Kidney glomerular epithelial cell (primary cell): ENCODE data around the gene ASRGL1.

ENCODE experiments used
- DNase-seq: peaks from one replicate; lab custom pipeline; 2025; lab: John Stamatoyannopoulos, UW

The ASRGL1 gene

DNA sequence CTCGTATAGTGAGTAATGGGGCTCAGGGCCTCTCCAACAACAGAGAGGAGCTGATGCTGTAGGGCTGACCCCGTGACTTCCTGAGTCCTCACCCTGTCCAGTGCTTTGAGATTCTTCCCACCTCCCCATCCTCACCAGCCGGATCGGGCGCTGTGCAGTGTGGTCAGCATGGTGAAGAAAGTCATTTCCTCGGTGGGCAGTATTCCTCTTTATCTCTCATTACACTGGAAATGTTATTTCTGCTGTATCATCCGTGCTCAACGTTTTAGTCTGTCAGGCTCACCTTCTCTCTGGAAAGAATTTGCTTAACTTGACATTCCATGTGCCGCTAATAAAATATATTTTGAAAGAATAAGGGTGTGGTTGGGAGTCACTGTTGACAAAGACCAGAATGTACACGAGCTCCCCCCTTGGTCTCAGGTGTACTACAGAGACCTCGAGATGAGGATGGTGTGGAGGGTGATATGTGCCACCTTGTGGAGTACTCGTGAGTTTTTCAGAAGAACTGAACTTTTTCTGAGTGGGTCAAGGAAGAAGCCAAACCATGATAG, 55.9 kb downstream of the ASRGL1 start:
- no peak for DNase-seq

DNA sequence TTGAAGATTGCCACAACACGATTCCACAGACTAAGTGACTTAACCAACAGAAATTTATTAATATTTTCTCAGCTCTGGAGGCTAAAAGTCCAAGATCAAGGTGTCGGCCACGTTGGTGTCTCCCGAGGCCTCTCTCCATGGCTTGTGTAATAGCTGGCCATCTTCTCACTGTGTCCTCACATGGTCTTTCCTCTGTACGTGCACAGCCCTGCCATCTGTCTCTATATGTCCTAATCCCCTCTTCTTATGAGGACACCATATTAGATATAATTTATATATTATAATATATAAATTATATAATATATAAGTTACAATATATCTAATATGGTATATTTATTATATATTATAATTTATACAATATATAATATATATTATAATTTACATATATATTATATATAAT, 56.5 kb downstream of the ASRGL1 start:
- no peak for DNase-seq

DNA sequence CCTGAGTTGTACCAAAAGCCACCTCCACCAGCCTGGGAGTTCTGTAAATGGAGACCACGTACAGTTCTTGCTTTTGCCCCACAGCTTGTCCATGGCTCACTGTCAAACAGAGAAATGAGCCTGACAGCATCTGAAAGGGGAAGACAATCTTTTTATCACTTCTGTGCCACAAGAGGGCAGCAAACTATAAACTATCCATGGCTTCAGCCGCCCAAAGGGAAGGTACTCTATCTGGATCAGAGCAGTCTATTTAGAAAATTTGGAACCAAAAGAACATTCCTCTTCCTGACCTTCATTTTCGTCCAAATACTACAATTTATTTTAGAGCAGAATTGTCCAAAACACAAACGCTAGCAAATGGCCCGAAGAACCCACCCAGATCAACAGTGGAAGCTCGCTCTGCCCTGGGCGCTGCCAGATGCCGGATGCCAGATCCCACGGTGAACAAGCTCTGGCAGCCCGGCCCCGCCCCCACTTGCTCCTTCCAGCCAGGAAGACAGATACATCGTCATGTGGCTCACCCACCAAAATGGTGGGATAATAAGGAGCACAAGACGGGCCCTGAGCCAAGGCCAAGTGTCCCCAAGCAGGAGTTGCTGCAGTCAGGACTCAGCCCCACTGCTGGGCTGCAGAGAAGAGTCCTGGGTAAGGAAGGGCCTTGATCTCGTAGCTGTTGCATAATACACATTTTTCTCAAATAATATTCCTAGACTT, 57.7 kb downstream of the ASRGL1 start:
- peak; percentile 84 for DNase-seq

DNA sequence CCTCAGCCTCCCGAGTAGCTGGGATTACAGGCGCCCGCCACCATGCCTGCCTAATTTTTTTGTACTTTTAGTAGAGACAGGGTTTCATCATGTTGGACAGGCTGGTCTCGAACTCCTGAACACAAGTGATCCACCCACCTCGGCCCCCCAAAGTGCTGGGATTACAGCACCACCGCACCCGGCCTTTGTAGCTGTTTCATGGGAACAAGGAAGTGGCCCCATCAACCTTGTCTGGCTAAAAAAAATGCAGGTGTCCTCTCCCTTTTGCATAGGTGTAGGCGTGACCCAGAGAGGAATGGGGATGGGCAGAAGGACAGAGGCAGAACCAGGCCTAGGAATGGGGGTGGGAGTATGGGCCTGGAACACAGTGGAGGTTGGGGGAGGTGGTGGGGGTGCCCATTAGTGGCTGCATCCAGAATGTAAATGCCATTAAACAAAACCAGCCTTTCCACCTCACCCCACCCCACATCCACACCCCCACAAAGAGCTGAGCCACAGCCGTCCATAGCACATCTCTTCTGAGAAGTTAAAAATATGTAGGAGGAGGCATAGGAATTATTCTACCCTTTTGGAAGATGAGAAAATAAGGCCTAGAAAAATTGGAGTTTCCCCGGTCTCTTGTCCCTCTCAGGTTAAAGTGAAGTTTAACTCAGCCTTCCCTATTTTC, 58.8 kb downstream of the ASRGL1 start:
- DNase-seq = no peak

DNA sequence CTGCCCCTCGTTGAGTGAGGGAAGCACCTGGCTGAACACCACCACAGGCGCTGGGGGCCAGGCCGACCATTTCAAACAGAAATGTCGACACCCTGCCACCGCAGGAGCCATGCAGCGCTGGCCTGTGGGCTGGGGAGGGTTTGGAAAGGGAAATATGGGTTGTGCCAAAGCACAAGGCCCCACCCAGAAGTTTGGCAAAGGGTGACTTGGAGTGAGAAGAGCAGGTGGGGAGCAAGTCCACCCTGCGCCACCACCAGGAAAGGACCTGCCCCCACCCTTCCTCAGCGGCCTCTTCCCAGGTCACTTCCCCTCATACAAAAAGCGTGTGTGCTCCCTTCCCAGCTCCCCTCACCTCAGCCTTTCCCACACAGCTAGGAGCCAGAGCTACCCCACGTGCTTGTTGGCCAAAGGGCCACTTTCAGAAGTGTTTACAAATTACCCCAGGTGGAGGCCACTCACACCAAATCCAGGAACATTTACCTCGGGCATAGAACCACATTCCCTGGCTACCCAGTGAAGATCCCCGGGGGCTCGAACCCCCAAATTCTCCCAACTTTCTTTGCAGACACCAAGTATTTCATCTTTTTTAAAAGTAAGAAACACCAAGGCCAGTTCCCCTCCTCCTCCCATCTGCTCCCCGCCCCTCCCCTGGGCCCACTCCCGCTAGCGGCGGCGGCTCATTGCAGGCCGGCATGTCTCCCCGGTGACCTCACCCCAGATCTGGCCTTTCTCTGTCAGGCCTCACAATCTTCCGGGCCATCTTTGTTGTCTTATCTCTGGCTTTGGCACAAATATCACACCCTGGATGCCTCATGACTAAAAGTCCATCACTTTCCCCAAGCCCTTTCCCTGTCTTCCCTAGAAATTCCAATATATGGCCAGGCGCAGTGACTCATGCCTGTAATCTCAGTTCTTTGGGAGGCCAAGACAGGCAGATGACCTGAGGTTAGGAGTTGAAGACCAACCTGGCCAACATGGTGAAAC, 61.1 kb downstream of the ASRGL1 start:
- peak; percentile 39 for DNase-seq

DNA sequence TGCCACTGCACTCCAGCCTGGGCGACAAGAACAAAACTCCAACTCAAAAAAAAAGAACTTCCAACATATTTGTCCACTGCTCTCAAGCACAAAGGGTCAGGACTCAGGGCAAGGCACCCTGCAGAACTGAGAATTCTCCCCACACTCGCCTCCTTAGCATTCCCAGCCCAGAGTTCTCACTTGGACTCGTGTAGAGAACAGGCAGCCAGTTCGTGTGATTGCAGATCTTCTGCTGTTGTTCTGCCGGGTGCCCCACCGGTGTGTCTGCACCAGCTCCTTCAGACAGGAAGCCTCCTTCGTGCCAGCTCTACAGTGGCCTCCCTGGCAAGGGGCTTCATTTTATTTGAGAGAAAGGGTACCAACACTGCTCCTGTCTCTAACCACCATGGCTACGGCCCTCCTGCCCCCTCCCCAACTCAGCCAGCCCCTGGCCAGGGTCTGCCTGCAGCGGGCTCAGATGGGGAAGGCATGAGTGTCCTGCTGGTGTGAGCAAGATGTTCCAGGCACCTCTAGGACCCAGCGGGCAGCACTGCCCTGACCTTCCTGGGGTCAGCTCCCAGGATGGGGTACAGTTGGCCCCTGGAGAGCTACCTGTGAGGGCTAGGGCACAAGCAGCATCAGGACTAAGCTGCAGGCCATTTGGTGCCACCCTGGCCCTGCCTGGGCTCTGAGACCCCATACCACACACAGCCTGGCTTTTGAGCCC, 62.1 kb downstream of the ASRGL1 start:
- no peak for DNase-seq

DNA sequence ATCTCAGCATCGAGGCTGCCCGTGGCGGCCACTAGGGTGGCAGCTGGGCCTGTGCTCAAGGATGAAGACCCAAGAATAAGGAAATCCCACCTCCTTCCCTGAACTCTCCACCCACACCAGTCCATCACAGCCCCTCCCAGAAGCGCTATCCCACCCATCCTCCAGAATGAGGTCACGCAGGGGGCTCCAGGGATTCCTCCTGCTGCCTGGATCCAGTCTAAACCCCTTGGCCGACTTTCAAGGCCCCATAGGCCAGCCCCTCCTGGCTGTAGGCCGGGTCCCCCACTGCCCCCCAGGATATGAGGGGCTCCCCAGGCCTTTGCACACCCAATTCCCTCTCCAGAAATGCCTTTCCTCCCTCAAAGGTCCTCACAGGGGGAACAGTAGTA, 62.6 kb downstream of the ASRGL1 start:
- no peak for DNase-seq

DNA sequence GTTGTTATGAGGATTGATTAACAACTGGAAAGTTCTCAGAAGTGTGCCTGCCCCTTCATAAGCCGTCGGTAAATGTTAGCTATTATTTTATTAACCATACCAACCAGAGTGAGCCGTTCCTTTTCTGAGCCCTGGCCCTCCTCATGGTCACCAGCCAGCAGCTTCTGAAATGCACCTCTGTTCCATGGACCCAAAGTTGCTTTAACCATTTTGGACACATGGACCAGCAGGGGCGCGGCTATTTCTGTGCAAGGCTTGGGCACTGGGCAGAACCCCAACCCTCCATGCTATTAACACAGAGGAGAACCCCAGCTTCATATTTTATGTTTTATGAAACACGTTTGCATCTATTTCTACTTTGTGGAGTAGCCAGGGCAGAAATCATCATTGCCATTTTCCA, 63.0 kb downstream of the ASRGL1 start:
- no peak for DNase-seq

DNA sequence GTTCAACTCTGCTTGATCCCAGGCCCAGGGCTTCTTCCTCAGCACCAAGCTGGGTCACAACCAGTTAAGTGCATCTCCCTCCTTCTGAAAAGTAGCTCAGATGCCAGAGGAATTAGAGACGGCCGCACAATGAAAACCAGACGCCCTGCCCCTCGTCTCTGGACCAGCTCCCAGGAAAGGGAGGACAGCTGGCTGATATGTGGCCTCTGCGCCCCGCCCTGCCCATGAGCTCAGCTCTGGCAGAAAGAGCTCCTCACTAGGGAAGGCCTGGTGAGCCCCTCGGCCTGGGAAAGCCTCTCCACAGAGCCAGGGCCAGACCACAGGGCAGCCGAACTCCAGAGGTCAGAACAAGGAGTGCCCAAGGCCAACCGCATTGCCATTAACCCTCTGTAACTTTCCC, 63.5 kb downstream of the ASRGL1 start:
- peak; percentile 68 for DNase-seq

DNA sequence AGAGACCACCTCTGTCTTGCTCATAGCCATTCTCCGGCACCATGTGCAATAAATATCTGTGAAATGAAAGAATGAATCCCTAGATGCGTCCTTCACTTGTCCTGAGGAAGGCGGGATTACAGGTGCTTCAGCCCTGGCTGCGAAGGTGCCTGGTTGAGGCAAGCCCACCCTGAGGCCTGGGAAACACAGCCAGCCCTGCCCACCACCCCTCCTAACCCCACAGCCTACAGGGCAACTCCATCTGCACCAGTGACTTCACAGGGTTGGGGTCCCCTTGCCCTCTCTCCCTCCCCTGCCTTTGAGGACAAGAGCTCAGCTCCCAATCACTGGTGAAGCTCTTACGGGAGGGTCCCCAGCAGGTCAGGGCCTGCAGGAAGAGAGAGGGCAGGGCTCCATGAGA, 64.1 kb downstream of the ASRGL1 start:
- no peak for DNase-seq

DNA sequence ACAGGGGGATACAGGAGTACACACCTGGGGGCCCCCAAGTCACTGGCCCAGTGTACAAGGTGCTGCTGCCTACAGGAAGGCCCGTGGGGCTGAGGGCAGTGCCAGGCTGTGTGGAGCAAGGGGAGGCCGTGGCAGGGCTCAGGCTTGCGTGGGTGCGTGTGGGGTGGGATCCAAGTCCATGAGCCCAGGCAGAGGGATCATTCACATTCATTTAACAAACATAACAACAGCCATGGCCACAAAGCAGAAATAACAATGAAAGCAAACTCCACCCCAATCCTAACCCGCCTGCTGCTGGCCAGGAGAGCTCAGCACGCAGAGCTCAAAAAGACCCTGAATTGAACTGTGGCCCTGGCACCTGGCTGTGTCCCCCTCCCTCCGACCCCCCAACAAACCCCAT, 64.6 kb downstream of the ASRGL1 start:
- no peak for DNase-seq

DNA sequence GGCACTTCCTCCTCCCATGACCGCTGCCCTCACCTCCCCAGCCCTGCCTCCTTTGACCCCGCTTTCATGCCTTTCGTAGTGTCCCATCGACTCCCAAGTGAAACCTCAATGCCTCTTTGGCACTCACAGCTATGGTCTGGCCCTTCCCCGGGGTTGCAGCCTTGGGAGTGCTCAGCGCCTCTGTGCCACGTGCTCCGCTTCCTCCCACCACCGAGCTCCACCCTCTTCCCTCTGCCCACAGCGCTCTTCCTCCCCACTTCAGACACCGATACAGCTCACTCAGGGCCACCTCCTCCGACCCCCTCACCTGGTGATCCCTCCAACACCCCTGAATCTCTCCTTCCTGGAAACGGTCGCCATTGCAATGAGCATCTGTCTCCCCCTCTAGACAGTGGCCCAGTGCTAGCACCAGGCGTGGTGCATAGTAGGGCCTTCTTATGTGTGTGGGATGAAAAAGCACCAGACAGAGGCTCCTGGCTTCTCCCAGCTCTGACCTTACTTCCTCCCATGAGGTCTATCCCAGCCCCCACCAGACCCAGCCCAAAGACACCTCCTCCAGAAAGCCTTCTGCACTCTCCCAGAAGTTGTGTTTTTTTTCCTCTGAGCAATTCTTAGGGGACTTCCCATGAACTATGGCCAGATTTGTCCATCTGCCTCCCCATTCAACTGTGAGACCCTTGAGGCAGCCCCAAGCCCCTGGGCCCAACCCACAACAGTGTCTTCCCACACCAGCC, 65.1 kb downstream of the ASRGL1 start:
- DNase-seq = no peak

DNA sequence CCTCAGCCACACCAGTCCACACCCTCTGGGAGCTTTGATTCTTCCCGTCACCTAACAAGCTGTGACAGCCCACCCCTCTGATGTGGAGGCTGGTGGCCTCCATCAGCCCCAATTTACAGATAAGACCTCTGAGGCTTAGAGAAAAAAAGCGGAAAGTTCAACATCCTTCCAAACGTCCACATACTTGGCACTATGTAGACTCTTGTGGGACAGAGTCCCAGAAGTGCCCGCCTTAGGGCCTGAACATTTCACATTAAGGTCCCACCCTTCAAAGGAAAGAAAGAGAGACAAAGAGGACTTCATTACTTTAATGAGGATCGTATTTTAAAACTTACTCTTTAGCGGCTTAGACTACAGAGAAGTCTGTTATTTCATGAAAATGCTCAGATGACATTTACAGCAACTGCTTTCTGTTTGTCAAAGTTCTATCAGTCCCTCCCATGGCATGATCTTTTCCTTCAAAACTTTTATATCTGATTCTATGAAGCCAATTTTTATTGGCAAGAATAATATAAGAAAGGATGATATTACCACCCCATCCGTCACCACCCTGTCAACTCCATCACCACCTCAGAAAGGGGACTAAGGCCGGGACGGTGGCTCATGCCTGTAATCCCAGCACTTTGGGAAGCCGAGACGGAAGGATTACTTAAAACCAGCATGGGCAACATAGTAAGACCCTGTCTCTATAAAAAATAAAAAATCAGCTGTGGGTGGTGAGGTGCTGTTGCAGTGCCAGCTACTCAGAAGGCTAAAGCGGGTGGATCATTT, 65.9 kb downstream of the ASRGL1 start:
- DNase-seq = no peak

DNA sequence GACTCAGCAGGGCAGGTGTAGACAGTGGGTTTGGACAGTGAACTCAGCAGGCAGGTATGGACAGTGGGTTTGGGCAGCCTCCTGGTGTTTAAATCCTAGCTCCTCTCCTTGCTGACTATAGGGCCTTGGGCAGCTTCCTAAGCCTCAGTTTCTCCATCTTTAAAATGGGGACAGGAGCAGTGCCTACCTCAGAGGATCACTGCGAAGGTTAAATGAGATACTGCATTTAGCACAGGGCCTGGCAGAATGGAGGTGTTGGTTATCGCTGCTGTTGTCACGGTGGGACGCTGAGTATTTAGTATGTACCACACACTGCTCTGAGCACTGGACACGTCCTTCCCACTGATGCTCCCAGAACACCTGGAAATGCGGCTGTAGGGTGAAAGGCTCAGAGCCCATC, 67.2 kb downstream of the ASRGL1 start:
- no peak for DNase-seq

DNA sequence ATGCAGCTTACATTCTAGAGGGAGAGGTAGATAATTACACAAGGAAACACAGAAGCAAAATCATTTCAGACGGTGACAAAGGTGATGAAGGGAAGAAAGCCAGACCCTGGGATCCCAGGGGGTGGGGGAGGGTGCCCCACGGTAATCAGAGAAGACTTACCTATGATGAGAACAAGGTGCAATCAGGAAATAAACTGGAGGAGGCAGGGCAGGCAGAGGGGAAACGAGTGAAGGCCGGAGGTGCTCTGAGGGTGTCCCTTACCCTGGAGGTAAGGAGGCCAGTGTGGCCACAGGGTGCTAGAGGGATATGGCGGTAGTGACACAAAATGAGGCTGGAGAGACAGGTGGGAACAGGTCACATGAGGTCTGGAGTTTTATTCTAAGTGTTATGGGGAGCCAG, 67.7 kb downstream of the ASRGL1 start:
- DNase-seq = no peak

DNA sequence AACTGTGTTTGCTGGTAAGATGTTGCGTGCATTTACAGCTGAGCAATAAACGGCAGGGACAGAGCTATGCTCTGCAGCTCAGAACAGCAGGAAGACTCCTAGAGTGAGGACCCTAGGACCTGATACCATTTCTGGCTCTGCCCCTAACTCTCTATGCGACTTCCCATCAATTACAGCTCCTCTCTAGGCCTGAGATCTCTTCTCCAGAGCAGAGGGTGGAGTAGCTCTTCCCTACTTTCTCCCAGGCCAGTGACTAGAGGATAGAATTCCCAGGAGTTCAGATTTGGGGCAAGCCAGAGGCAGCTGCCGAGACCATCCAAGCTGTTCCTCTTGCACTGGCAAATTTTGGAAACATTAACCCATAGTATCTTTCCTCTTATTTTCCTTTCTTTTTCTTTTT, 68.8 kb downstream of the ASRGL1 start:
- DNase-seq = no peak

DNA sequence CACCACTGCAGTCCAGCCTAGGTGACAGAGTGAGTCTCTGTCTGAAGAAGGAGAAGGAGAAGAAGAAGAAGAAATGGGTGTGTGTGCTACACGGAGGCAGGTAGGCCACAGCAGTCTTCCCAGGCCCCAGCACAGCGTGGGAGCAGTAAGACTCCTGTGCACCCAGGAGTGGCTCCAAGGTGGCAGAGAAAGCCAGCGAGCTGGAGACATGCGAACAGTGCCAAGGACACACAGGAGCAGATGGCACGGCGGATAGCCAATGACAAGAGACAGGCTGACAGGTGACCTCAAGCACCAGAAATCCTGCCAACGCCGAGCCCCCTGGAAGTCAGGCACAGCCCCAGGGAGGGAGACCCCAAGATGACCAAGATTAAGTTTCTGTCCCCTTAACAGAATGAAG, 72.6 kb downstream of the ASRGL1 start:
- DNase-seq = no peak

DNA sequence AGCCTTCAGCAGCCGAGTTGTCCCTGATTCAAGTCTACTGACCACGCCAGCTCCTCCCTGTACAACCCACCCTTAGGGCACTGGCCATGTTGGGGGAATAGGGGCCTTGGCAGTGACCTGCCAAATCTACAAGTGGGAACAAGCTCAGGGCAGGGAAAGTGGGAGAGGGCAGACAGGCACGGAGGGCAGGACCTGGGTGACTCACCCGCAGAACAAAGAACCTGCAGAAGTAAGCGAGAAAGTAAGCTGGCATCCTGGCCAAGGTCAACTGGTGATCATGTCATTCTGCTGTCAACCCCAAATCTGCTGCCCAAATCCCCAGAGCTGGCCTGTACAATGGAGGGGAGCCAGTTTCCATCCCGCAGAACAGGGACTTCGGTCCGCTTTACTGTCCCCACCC, 73.7 kb downstream of the ASRGL1 start:
- DNase-seq = no peak

DNA sequence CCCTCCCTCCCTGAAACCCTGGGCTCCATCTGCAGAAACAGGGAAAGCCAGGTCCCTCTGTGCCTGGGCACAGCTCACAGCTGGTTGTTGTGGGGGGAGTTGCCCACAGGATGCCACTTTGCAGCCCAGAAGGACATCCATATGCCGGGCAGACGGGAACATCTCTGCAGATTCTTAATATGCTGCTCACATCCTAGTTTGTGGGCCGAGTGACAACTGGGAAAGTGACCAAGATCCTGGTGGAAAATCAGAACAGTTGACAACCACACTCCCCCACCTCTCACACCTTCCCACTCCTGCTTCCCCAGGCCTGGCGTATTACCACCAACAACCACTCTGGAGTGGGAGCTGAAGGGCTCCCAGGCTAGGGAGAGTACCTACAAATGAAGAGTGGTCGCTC, 74.3 kb downstream of the ASRGL1 start:
- no peak for DNase-seq

DNA sequence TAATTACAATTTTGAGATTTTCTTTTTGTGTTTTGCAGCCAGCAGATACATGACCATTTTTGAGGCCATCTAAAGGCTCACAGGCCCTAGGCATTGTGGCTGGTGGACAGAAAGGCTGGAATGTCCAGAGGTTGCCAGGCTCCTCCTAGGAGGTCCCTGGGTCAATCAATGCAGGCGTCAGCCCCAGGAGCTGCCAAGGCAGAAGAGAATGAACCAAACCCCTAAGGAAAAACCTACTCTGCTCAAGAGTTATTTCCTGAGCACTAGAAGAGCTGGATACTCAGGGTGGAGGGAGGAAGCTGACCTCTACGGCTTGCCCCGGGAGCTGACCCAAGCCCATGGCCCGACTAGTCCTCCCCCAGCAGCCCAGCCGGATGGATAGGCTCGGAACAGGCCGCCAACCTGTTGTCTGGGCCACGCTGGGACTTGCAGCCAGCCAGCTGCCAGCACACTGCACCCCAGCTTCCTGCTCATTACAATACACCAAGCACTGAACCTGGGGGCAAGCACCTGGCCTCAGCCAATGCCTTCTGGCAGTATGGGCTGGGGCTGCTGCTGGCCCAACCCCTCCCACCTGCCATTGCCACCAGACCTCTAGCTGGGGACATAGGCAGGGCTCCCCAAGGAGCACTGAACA, 75.9 kb downstream of the ASRGL1 start:
- no peak for DNase-seq
